Heart right ventricle (tissue), 16 donors: ENCODE results near the gene RBPMS2. TPM values are rescaled to one million over a fixed set of nuclear protein-coding genes. Genes with fewer than 3 reads are reported as not detected.
A peak's percentile ranks its signal among the peaks of the same experiment; 100 is the strongest.

ENCODE experiments used
- ATAC-seq, 8 donors: fragments of 200-7000 bp; cut with Tn5 transposase; one replicate each; pipeline ENCODE4 v1.9.1; 2020; ENCODE audit warnings: mild to moderate bottlenecking in 8 of 8, moderate library complexity in 8 of 8, moderate number of reproducible peaks in 1 of 8
- DNase-seq, 2 donors: peaks; one replicate each; pipeline ENCODE4 v3.0.0-alpha.2; 2020
- H3K27ac ChIP-seq, 10 donors: fragments of 200-600 bp; sonication (generic) in 2 of 10; one replicate each; pipeline versions ENCODE4 v1.5.0 to v1.8.0; 2020 to 2022; ENCODE audit warnings: mild to moderate bottlenecking in 3 of 10
- H3K27me3 ChIP-seq, 7 donors: fragments of 200-600 bp; one replicate each; pipeline ENCODE4 v1.8.0; 2021 to 2022; ENCODE audit warnings: mild to moderate bottlenecking in 2 of 7
- H3K36me3 ChIP-seq, 9 donors: fragments of 200-600 bp; sonication (generic) in 1 of 9; one replicate each; pipeline versions ENCODE4 v1.5.0 to v1.8.0; 2020 to 2022; ENCODE audit warnings: mild to moderate bottlenecking in 2 of 9
- H3K4me1 ChIP-seq, 9 donors: fragments of 200-600 bp; sonication (generic) in 1 of 9; one replicate each; pipeline versions ENCODE4 v1.5.0 to v1.8.0; 2020 to 2022; ENCODE audit warnings: mild to moderate bottlenecking in 4 of 9
- H3K4me3 ChIP-seq, 10 donors: fragments of 200-600 bp; sonication (generic) in 2 of 10; one replicate each; pipeline versions ENCODE4 v1.5.0 to v1.8.0; 2020 to 2022; ENCODE audit warnings: mild to moderate bottlenecking in 7 of 10, moderate library complexity in 2 of 10
- H3K9me3 ChIP-seq, 11 donors: fragments of 200-600 bp in 10 of 11; sonication (generic) in 2 of 11; one replicate each; pipeline versions ENCODE4 v1.5.0 to v1.8.0; 2013 to 2022; ENCODE audit warnings: mild to moderate bottlenecking in 2 of 11, control low read depth in 1 of 11, moderate library complexity in 1 of 11
- WGBS, 2 donors: extraction: QIAGEN DNeasy Blood & Tissue Kit; methylation state at CpG; one replicate each; pipeline ENCODE4 v1.1.7; 2013; ENCODE audit warnings: inconsistent platforms in 1 of 2; 5-methylcytosine and 5-hydroxymethylcytosine counted together
- intact Hi-C, 10 donors: fragments of 100-400 bp; cut with DNase I; formaldehyde crosslinking; loops; one replicate each; pipeline versions ENCODE4 v1.11.1 to v1.14.2; 2022
- polyA plus RNA-seq, 2 donors: library from polyadenylated mRNA; stranded (reverse); fragments of 200-250 nt; gene quantifications; one replicate each; pipeline ENCODE4 v1.2.3, GENCODE V29; 2013
- total RNA-seq, 10 donors: library from RNA; stranded (reverse); fragmentation: NEBNext Ultra II Directional in 3 of 10; extraction: Animal tissue kit (Norgen Biotek cat#: 25700) in 3 of 10; gene quantifications; one replicate each; pipeline versions ENCODE4 v1.2.1 to v1.2.4, GENCODE V29; 2021 to 2023
- TF ChIP-seq, protein P1 (sequence below), 9 donors: fragments of 200-600 bp; sonication (generic) in 2 of 9; IDR thresholded peaks; one replicate each; pipeline versions ENCODE4 v1.5.0 to v1.8.0; 2021 to 2022; ENCODE audit warnings: antibody characterized with exemption in 9 of 9, mild to moderate bottlenecking in 5 of 9, moderate library complexity in 1 of 9
- donor health status: Arrhythmogenic right ventricular cardiomyopathy.
- donor health status: ischemic (EF 13 %, LVEDD 7.1; RV severe dilation, severe dysfunction).
- donor health status: healthy with polysubstance abuse.
- donor health status: DM: no; HTN: yes; CAD: no.
- donor health status: DM: no; HTN: no; CAD: no.
- donor health status: ischemic (EF 25% LVEDD 6.9; RV normal size, moderate dysfunction).
- donor health status: ischemic (EF 25% LVEDD 5.7; RV mildly dilated, moderate dysfunction).
- donor health status: healthy.
- donor health status: DM: yes; HTN: yes; CAD: no.
- donor health status: Ischemic cardiomyopathy.
- donor health status: ischemic (EF 35%, LVEDD 5.7; RV mildly dilated, moderate dysfunction).
- donor health status: nonischemic (EF 11% LVEDD 7.7; RV severe dilation, severe dysfunction).
- donor health status: DM: yes; HTN: yes; CAD: no.
- donor health status: PGD.
- donor health status: ischemic (EF 29% LVEDD 5.4; RV normal size, mild dysfunction).
- donor health status: nonischemic (EF 23%, LVEDD 6.1; RV moderate dilation, normal function).

Gene RBPMS2
- total and polyA plus RNA-seq, 12 donors = 177 to 310 (median 213) TPM

DNA sequence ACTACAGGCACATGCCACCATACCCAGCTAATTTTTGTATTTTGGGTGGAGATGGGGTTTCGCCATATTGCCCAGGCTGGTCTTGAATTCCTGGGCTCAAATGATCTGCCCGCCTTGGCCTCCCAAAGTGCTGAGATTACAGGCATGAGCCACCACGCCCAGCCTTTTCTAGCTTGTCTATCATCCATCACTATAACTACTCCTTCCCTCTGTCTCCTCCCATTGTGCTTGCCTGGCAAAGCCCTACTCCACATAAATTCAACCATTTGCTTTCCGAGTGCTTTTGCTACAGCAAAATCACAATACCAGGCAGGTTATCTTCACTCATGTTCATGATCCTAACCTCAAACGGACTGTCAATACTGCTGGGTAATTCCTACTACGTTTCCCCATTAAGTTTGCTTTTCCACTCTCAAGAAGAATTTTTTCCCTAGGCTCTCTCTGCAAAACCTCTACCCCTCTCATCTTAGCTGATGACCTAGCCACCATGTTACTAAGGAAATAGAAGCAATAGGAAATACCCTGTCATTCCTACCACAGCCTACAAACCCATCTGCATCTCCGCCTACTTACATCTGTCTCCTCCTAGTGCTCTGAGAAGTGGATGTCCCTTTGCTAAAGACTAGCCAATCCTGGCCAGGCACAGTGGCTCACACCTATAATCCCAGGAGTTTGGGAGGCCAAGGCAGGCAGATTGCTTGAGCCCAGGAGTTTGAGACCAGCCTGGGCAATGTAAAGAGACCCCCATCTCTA lies 64.5 kb downstream of the RBPMS2 start:
- Histone ChIP-seq H3K36me3 (peaks cover 0 to 51% (median 0%) of the 10 kb centered on the region in 9 donors), H3K4me1 (no peaks in the 10 kb centered on the region), H3K27me3 (no peaks in the 10 kb centered on the region), H3K4me3 (no peak overlapping the region), H3K27ac (no peak overlapping the region), H3K9me3 (no peaks in the 10 kb centered on the region)
- TF ChIP-seq, protein P1, sequence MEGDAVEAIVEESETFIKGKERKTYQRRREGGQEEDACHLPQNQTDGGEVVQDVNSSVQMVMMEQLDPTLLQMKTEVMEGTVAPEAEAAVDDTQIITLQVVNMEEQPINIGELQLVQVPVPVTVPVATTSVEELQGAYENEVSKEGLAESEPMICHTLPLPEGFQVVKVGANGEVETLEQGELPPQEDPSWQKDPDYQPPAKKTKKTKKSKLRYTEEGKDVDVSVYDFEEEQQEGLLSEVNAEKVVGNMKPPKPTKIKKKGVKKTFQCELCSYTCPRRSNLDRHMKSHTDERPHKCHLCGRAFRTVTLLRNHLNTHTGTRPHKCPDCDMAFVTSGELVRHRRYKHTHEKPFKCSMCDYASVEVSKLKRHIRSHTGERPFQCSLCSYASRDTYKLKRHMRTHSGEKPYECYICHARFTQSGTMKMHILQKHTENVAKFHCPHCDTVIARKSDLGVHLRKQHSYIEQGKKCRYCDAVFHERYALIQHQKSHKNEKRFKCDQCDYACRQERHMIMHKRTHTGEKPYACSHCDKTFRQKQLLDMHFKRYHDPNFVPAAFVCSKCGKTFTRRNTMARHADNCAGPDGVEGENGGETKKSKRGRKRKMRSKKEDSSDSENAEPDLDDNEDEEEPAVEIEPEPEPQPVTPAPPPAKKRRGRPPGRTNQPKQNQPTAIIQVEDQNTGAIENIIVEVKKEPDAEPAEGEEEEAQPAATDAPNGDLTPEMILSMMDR (IDR thresholded peaks at IDR 0.05) = no peak
- ATAC-seq (no peak), DNase-seq (no peak)
- 92 to 95% methylated on average over 7 of the region's 7 CpGs for WGBS, 2 donors
- intact Hi-C loops = no loop called here

DNA sequence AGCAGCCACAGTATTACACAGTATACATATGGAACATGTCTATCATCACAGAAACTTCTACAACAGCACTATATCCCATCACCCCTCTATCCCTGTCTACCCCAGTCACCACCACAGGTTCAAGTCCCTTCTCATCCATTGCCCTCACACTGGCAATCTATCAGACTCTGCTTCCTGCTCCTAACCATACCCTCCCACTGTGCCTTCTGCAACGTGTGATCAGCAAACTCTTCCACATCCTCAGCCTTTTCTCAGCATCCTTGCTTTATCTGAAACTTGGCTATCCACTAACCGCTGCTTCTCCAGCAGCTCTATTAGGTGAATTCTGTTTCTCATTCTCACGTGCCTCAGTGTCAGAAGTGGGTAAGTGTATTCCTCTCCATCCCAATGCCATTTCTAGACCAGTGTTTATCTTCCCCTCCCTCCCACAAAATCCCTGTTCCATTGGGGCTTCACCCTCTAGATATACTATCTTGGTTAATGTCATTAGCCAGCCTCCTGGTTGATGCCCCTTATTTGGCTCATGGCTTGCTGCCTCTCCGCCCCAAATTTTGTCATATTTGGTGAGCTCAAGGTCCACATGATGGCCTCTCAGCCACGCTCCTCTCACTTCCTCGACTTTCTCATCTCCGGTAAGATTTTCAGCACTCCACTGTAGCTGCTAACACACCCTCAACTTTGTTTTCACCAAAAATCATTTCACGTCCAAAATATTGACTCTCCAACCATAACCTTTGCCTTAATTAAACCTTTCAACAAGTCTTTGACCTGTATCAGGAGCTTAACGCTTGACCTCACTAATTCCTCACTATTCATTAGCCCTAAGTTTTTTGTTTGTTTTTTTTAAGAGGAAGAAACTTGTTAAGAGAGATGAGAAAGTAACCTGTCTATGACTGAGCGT lies 69.1 kb downstream of the RBPMS2 start:
- H3K27me3 ChIP-seq = no peaks in the 10 kb centered on the region
- peaks cover 0 to 24% (median 0%) of the 10 kb centered on the region in 9 donors for H3K36me3 ChIP-seq
- DNase-seq (no peak), ATAC-seq (no peak)
- no peaks in the 10 kb centered on the region for H3K9me3 ChIP-seq
- no peak overlapping the region for H3K4me3 ChIP-seq
- no peak overlapping the region for H3K27ac ChIP-seq
- peaks cover 5 to 20% (median 17%) of the 10 kb centered on the region in 9 donors for H3K4me1 ChIP-seq
- intact Hi-C loops = no loop called here
- 89 to 90% methylated on average over 10 of the region's 10 CpGs for WGBS, 2 donors
- TF ChIP-seq, protein P1 (IDR thresholded peaks at IDR 0.05) = no peak

DNA sequence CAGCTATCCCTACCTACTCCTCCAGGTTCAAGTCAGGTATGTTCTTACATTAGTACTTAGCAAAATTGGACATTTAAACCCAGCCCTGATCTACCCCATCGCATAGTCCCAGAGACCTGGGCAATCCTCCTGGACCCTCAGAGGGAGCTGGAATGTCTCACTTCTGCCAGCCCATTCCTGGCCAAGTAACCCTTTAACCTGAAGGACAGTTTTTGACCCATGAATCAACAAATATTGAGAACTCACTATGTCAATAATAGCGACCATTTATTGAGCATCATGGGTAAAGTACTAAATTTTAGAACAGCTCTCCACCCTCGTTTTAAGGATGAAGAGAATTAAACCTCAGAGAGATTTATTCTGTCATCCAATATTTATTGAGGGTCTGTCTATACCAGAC lies 70.4 kb downstream of the RBPMS2 start:
- TF ChIP-seq, protein P1 (IDR thresholded peaks at IDR 0.05) = no peak
- 91 to 93% methylated on average over 3 of the region's 3 CpGs for WGBS, 2 donors
- ATAC-seq = no peak

DNA sequence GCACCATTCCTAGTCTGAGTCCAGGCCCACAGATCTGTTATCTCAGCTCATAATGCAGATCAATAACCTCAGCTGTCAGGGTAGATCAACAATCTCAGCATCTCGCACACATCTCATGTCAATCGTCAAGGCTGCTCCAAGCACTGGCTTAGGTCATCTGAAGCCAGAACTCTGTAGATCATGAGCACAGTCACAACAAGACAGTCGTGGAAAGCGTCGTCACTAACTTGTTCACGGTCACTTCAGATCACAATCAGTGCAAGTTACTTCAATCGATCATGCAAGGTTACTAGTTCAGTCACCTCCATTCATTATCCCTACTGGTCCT lies 71.8 kb downstream of the RBPMS2 start:
- 32 to 48% methylated on average over 7 of the region's 7 CpGs for WGBS, 2 donors
- peak overlapping the region; percentile 63 to 96 (median 88) for H3K4me3 ChIP-seq
- intact Hi-C loops = loop anchor here in 2 of 10 donors (2.0 kb wide), 2 partner anchors 13 to 71 kb away; partner anchors contain the start of gene RBPMS2 (in 1 of the 2)
- peaks cover 27 to 47% (median 43%) of the 10 kb centered on the region in 9 donors for H3K4me1 ChIP-seq
- peaks cover 0 to 15% (median 0%) of the 10 kb centered on the region in 9 donors for H3K36me3 ChIP-seq
- no peaks in the 10 kb centered on the region for H3K9me3 ChIP-seq
- H3K27ac ChIP-seq = peak overlapping the region; percentile 46 to 97 (median 90)
- no peaks in the 10 kb centered on the region for H3K27me3 ChIP-seq
- TF ChIP-seq, protein P1 (IDR thresholded peaks at IDR 0.05) = no peak
- ATAC-seq (peak in 3 of 8 donors; percentile 1 to 8 (median 3)), DNase-seq (no peak)

More for the DNA sequence above, 70.4 kb downstream of the RBPMS2 start:
- no peaks in the 10 kb centered on the region for H3K27me3 ChIP-seq
- H3K9me3 ChIP-seq = no peaks in the 10 kb centered on the region
- intact Hi-C loops = no loop called here
- no peak overlapping the region for H3K4me3 ChIP-seq
- no peak overlapping the region for H3K27ac ChIP-seq
- peaks cover 15 to 33% (median 29%) of the 10 kb centered on the region in 9 donors for H3K4me1 ChIP-seq
- no peak for DNase-seq
- peaks cover 0 to 15% (median 0%) of the 10 kb centered on the region in 9 donors for H3K36me3 ChIP-seq
